ENCODE results near the gene ADAMTS5. TPM values are rescaled to one million over a fixed set of nuclear protein-coding genes. Genes with fewer than 3 reads are reported as not detected.

The ADAMTS5 gene
- polyA plus RNA-seq, 2 of the 4 experiments (the other 2 are of a cell fraction), result not detected

DNA sequence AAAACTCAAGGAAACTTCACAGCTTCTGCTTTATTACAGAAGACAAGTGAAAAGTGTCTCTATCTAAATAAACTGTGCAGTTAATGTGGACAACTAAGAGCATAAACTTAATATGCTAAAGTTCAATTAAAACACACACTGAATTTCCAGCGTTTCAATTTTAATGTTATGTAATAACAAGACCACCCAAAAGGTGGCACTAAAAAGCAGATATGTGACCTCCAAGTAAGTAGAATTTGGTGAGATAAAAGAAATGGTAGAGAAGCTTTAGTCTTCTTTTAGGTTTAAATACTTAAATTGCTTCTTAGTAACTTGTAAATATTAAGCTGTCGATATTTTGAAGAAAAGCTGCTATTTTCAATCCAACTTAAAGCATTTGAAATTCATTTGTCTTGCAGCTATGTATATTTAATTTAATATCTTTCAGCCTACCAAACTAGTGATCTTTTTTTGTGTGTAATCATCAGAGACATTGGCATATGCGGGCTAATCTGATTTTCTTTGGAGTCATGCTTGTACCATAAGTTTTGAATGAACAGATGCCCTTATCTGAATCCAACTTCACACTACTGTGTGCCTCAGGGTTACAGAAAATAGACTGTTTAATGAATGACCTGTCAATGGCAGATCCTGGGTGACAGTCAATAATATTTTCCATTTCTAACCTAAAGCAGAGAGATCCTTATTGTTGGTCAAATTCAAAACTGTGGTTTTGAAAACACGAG, 85.2 kb downstream of the ADAMTS5 start (continued):
- TF ChIP-seq EHMT2 (IDR thresholded peaks at IDR 0.05; ENCODE audit: low read depth) (no peak), HMGXB4 (CRISPR knock-in tag; IDR thresholded peaks at IDR 0.05; ENCODE audit: borderline replicate concordance) (no peak), ZNF302 (CRISPR knock-in tag; IDR thresholded peaks at IDR 0.05) (no peak), RFX5 (IDR thresholded peaks at IDR 0.05) (no peak), MYC (IDR thresholded peaks at IDR 0.05; ENCODE audit: borderline replicate concordance, low read length) (no peak), MAZ (IDR thresholded peaks at IDR 0.05; ENCODE audit: borderline replicate concordance, low read depth, low read length) (no peak), EP300 (IDR thresholded peaks at IDR 0.05) (no peak), ESRRA (IDR thresholded peaks at IDR 0.05; ENCODE audit: borderline replicate concordance, low read length) (no peak), JUN (IDR thresholded peaks at IDR 0.05) (no peak)

GRCh38 chr21:26877018-26877417, 89.9 kb downstream of the ADAMTS5 start:
- CTCF ChIA-PET, result no interaction called here
- DNase-seq (ENCODE audit: low read depth in 1 of 2, low spot score in 1 of 2), result no peak

GRCh38 chr21:26874347-26874746, 92.5 kb downstream of the ADAMTS5 start:
- POLR2A ChIA-PET, result no interaction called here
- DNase-seq (ENCODE audit: low read depth in 1 of 2, low spot score in 1 of 2), result no peak
- Histone ChIP-seq H3K9me3 (no peaks in the 10 kb centered on the region), H3K4me1 (no peaks in the 10 kb centered on the region), H3K4me2 (no peak overlapping the region), H3K27ac (no peak overlapping the region), H3K4me3 (no peak overlapping the region)
- no peak for ATAC-seq
- FAIRE-seq, result no peak
- no peak for TF ChIP-seq HOXB5 (CRISPR knock-in tag; IDR thresholded peaks at IDR 0.05)
- no peak for TF ChIP-seq TFCP2L1 (CRISPR knock-in tag; IDR thresholded peaks at IDR 0.05)
- TF ChIP-seq JUN (IDR thresholded peaks at IDR 0.05), result no peak
- TF ChIP-seq TP53 (CRISPR knock-in tag; IDR thresholded peaks at IDR 0.05), result no peak
- TF ChIP-seq, protein P1, sequence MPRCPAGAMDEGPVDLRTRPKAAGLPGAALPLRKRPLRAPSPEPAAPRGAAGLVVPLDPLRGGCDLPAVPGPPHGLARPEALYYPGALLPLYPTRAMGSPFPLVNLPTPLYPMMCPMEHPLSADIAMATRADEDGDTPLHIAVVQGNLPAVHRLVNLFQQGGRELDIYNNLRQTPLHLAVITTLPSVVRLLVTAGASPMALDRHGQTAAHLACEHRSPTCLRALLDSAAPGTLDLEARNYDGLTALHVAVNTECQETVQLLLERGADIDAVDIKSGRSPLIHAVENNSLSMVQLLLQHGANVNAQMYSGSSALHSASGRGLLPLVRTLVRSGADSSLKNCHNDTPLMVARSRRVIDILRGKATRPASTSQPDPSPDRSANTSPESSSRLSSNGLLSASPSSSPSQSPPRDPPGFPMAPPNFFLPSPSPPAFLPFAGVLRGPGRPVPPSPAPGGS (IDR thresholded peaks at IDR 0.05), result no peak
- TF ChIP-seq, protein P2, sequence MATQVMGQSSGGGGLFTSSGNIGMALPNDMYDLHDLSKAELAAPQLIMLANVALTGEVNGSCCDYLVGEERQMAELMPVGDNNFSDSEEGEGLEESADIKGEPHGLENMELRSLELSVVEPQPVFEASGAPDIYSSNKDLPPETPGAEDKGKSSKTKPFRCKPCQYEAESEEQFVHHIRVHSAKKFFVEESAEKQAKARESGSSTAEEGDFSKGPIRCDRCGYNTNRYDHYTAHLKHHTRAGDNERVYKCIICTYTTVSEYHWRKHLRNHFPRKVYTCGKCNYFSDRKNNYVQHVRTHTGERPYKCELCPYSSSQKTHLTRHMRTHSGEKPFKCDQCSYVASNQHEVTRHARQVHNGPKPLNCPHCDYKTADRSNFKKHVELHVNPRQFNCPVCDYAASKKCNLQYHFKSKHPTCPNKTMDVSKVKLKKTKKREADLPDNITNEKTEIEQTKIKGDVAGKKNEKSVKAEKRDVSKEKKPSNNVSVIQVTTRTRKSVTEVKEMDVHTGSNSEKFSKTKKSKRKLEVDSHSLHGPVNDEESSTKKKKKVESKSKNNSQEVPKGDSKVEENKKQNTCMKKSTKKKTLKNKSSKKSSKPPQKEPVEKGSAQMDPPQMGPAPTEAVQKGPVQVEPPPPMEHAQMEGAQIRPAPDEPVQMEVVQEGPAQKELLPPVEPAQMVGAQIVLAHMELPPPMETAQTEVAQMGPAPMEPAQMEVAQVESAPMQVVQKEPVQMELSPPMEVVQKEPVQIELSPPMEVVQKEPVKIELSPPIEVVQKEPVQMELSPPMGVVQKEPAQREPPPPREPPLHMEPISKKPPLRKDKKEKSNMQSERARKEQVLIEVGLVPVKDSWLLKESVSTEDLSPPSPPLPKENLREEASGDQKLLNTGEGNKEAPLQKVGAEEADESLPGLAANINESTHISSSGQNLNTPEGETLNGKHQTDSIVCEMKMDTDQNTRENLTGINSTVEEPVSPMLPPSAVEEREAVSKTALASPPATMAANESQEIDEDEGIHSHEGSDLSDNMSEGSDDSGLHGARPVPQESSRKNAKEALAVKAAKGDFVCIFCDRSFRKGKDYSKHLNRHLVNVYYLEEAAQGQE (IDR thresholded peaks at IDR 0.05), result no peak
- WGBS (ENCODE audit: missing lambda C conversion rate), result 11% methylated on average over 1 of the region's 1 CpG
- CTCF ChIA-PET, result no interaction called here

More at GRCh38 chr21:26877018-26877417, 89.9 kb downstream of the ADAMTS5 start:
- no peak for FAIRE-seq
- TF ChIP-seq NFE2L2 (conservative IDR thresholded peaks at IDR 0.05; ENCODE audit: low read length) (no peak), FOSL2 (IDR thresholded peaks at IDR 0.05) (no peak), FOSL2 (CRISPR knock-in tag; IDR thresholded peaks at IDR 0.05) (no peak), ZFP36 (IDR thresholded peaks at IDR 0.05; ENCODE audit: borderline replicate concordance, partially characterized antibody) (no peak), SMC3 (IDR thresholded peaks at IDR 0.05) (no peak), MAZ (IDR thresholded peaks at IDR 0.05; ENCODE audit: borderline replicate concordance, low read depth, low read length) (no peak), EHF (CRISPR knock-in tag; IDR thresholded peaks at IDR 0.05) (no peak), FOSB (CRISPR knock-in tag; IDR thresholded peaks at IDR 0.05) (no peak), ZNF302 (CRISPR knock-in tag; IDR thresholded peaks at IDR 0.05) (no peak), RCOR1 (IDR thresholded peaks at IDR 0.05; ENCODE audit: low read depth, low read length) (no peak), RNF2 (IDR thresholded peaks at IDR 0.05; ENCODE audit: borderline replicate concordance, low read depth) (no peak)
- Histone ChIP-seq H3K4me3 (no peak overlapping the region), H3K4me1 (no peaks in the 10 kb centered on the region), H3K9me3 (no peaks in the 10 kb centered on the region), H3K27ac (no peak overlapping the region), H3K4me2 (no peak overlapping the region)
- POLR2A ChIA-PET, result no interaction called here
- WGBS (ENCODE audit: missing lambda C conversion rate), result 2% methylated on average over 6 of the region's 6 CpGs
- no peak for ATAC-seq
